RWPE2 (cell line): ENCODE data around the gene SESTD1.

Experiments
- ATAC-seq: fragments of 200-7000 bp; cut with Tn5 transposase; 3 replicates; pipeline ENCODE4 v1.9.1; 2021; ENCODE audit warnings: low read depth
- DNase-seq: peaks from one replicate; pipeline ENCODE4 v3.0.0-alpha.2; 2020; ENCODE audit warnings: low spot score
- H3K27ac ChIP-seq: fragments of 450-650 bp; 2 replicates; pipeline ENCODE4 v1.5.1; 2017; ENCODE audit warnings: mild to moderate bottlenecking; ENCODE audit not compliant: poor library complexity, severe bottlenecking
- H3K27me3 ChIP-seq: fragments of 250-450 bp; sonication (Bioruptor Pico); 2 replicates; pipeline ENCODE4 v1.5.1; 2021; ENCODE audit warnings: mild to moderate bottlenecking, moderate library complexity; ENCODE audit not compliant: insufficient read depth, poor library complexity, severe bottlenecking
- H3K36me3 ChIP-seq: fragments of 250-450 bp; sonication (Bioruptor Pico); 2 replicates; pipeline ENCODE4 v1.5.1; 2020; ENCODE audit warnings: low read depth, mild to moderate bottlenecking, moderate library complexity
- H3K4me1 ChIP-seq: fragments of 250-450 bp; sonication (Bioruptor Pico); 2 replicates; pipeline ENCODE4 v1.5.1; 2021; ENCODE audit warnings: mild to moderate bottlenecking, moderate library complexity; ENCODE audit not compliant: insufficient read depth, poor library complexity, severe bottlenecking
- H3K4me3 ChIP-seq: fragments of 250-450 bp; sonication (Bioruptor Pico); 2 replicates; pipeline ENCODE4 v1.5.1; 2021; ENCODE audit warnings: mild to moderate bottlenecking, moderate library complexity; ENCODE audit not compliant: severe bottlenecking
- H3K9me3 ChIP-seq: fragments of 250-450 bp; sonication (Bioruptor Pico); 2 replicates; pipeline ENCODE4 v1.5.1; 2021; ENCODE audit warnings: mild to moderate bottlenecking, moderate library complexity; ENCODE audit not compliant: severe bottlenecking
- CTCF ChIP-seq: fragments of 450-650 bp; IDR thresholded peaks from one replicate; pipeline ENCODE4 v1.5.1; 2017; ENCODE audit warnings: mild to moderate bottlenecking, moderate library complexity; ENCODE audit not compliant: poor library complexity, severe bottlenecking

Gene SESTD1

GRCh38 chr2:179130560-179130959 is 134.1 kb downstream of the SESTD1 start:
- no peak for TF ChIP-seq CTCF
- Histone ChIP-seq H3K9me3 (no peaks in the 10 kb centered on the region), H3K4me3 (no peak overlapping the region), H3K27me3 (no peaks in the 10 kb centered on the region), H3K4me1 (no peaks in the 10 kb centered on the region), H3K36me3 (no peaks in the 10 kb centered on the region; the same call in 1 of the 2 replicates), H3K27ac (no peak overlapping the region)
- DNase-seq (no peak), ATAC-seq (no peak)

GRCh38 chr2:179129574-179130238 is 134.9 kb downstream of the SESTD1 start:
- peak; percentile 82 for TF ChIP-seq CTCF
- Histone ChIP-seq H3K9me3 (no peaks in the 10 kb centered on the region), H3K27ac (no peak overlapping the region), H3K4me1 (no peaks in the 10 kb centered on the region), H3K36me3 (no peaks in the 10 kb centered on the region; the same call in 1 of the 2 replicates), H3K4me3 (no peak overlapping the region), H3K27me3 (no peaks in the 10 kb centered on the region)
- DNase-seq = no peak
- no peak for ATAC-seq

GRCh38 chr2:179125404-179125803 is 139.2 kb downstream of the SESTD1 start:
- Histone ChIP-seq H3K27me3 (no peaks in the 10 kb centered on the region), H3K36me3 (no peaks in the 10 kb centered on the region; the same call in 1 of the 2 replicates), H3K4me1 (no peaks in the 10 kb centered on the region), H3K4me3 (no peak overlapping the region), H3K27ac (no peak overlapping the region), H3K9me3 (no peaks in the 10 kb centered on the region)
- DNase-seq (no peak), ATAC-seq (no peak)
- no peak for TF ChIP-seq CTCF

- Histone ChIP-seq H3K27ac (no peak overlapping the region), H3K4me3 (no peak overlapping the region), H3K36me3 (no peaks in the 10 kb centered on the region; the same call in 1 of the 2 replicates), H3K4me1 (no peaks in the 10 kb centered on the region), H3K9me3 (no peaks in the 10 kb centered on the region), H3K27me3 (no peaks in the 10 kb centered on the region)
- DNase-seq = no peak
- no peak for ATAC-seq
- TF ChIP-seq CTCF = no peak
Observed at GRCh38 chr2:179124282-179124681, 140.3 kb downstream of the SESTD1 start.

GRCh38 chr2:179123272-179123662 is 141.4 kb downstream of the SESTD1 start:
- Histone ChIP-seq H3K4me3 (no peak overlapping the region), H3K27me3 (no peaks in the 10 kb centered on the region), H3K4me1 (no peaks in the 10 kb centered on the region), H3K9me3 (no peaks in the 10 kb centered on the region), H3K36me3 (no peaks in the 10 kb centered on the region; the same call in 1 of the 2 replicates), H3K27ac (no peak overlapping the region)
- no peak for DNase-seq
- no peak for ATAC-seq
- TF ChIP-seq CTCF = no peak
